Esophagus muscularis mucosa (tissue), 4 donors: ENCODE measurements around the gene HVCN1. TPM values are rescaled to one million over a fixed set of nuclear protein-coding genes. Genes with fewer than 3 reads are reported as not detected.
"Not testable (repeated sequence)": the region's sequence is repeated elsewhere in the genome, so short reads cannot be mapped to it uniquely, and the experiment has no call there.

Experiments used
- DNase-seq: peaks from one replicate; pipeline ENCODE4 v3.0.0-alpha.2; 2017; ENCODE audit errors: extremely low spot score
- H3K27ac ChIP-seq, 4 donors: fragments of 200-600 bp; sonication (generic); replicated peaks in 1 of 4; 1 replicate in 3 of 4; 2 replicates in 1 of 4; pipeline ENCODE4 v1.5.1; 2016 to 2019; ENCODE audit warnings: mild to moderate bottlenecking in 1 of 4
- H3K27me3 ChIP-seq, 4 donors: fragments of 200-600 bp; sonication (generic); one replicate each; pipeline versions ENCODE4 v1.5.1 to v1.6.0; 2016 to 2019
- H3K36me3 ChIP-seq, 4 donors: fragments of 200-600 bp; sonication (generic); one replicate each; pipeline ENCODE4 v1.5.1; 2016 to 2019
- H3K4me1 ChIP-seq, 4 donors: fragments of 200-600 bp; sonication (generic); one replicate each; pipeline ENCODE4 v1.5.1; 2016 to 2019
- H3K4me3 ChIP-seq, 4 donors: fragments of 200-600 bp; sonication (generic); 1 replicate in 2 of 4; 2 replicates in 2 of 4; pipeline ENCODE4 v1.5.1; 2016 to 2019; ENCODE audit warnings: mild to moderate bottlenecking in 4 of 4, moderate library complexity in 1 of 4
- H3K9me3 ChIP-seq, 4 donors: fragments of 200-600 bp; sonication (generic); 1 replicate in 3 of 4; 2 replicates in 1 of 4; pipeline ENCODE4 v1.5.1; 2016 to 2019
- CTCF ChIP-seq, 3 experiments: fragments of 200-600 bp in 2 of 3; fragments of 450-650 bp in 1 of 3; sonication (generic) in 2 of 3; IDR thresholded peaks; one replicate each; pipeline ENCODE4 v1.5.1; 2017 to 2019; ENCODE audit warnings: antibody characterized with exemption in 3 of 3, mild to moderate bottlenecking in 2 of 3, moderate library complexity in 1 of 3
- EP300 ChIP-seq: sonication (generic); formaldehyde crosslinking; IDR thresholded peaks from one replicate; pipeline ENCODE4 v1.6.1; 2017; ENCODE audit warnings: antibody characterized with exemption
- POLR2A ChIP-seq: fragments of 450-650 bp; IDR thresholded peaks from one replicate; pipeline ENCODE4 v1.6.1; 2017; ENCODE audit warnings: antibody characterized with exemption, moderate library complexity, mild to moderate bottlenecking, low read depth
- POLR2AphosphoS5 ChIP-seq, 2 donors: sonication (generic); formaldehyde crosslinking; IDR thresholded peaks; one replicate each; pipeline ENCODE4 v1.6.1; 2017; ENCODE audit warnings: antibody characterized with exemption in 2 of 2
- WGBS: methylation state at CpG from one replicate; pipeline ENCODE4 v1.1.5; 2018; 5-methylcytosine and 5-hydroxymethylcytosine counted together
- intact Hi-C: fragments of 100-400 bp; cut with DNase I; formaldehyde crosslinking; loops from one replicate; pipeline ENCODE4 v1.15.1; 2023
- total RNA-seq, 4 donors: library from RNA; depleted of rRNA; stranded (reverse); fragments of >200 nt; gene quantifications; one replicate each; pipeline versions ENCODE4 v1.1.0 to v1.2.1, GENCODE V29; 2016

The HVCN1 gene
- total RNA-seq, 4 donors from 2014 or later: 5.4 to 8.9 (median 7.1) TPM

GRCh38 chr12:110656071-110656655, 32.8 kb downstream of the HVCN1 start:
- Histone ChIP-seq H3K4me3 (no peak overlapping the region), H3K27ac (no peak overlapping the region), H3K27me3 (no peaks in the 10 kb centered on the region), H3K9me3 (no peaks in the 10 kb centered on the region), H3K4me1 (peaks cover 0 to 6% (median 2%) of the 10 kb centered on the region in 4 donors), H3K36me3 (peaks cover 4 to 51% (median 34%) of the 10 kb centered on the region in 4 donors)
- 91% methylated on average over 10 of the region's 11 CpGs for WGBS
- intact Hi-C loops: no loop called here
- no peak for DNase-seq
- TF ChIP-seq POLR2AphosphoS5 (IDR thresholded peaks at IDR 0.05) (no peak), POLR2A (no peak), CTCF (IDR thresholded peaks at IDR 0.05) (no peak), EP300 (no peak)

DNA sequence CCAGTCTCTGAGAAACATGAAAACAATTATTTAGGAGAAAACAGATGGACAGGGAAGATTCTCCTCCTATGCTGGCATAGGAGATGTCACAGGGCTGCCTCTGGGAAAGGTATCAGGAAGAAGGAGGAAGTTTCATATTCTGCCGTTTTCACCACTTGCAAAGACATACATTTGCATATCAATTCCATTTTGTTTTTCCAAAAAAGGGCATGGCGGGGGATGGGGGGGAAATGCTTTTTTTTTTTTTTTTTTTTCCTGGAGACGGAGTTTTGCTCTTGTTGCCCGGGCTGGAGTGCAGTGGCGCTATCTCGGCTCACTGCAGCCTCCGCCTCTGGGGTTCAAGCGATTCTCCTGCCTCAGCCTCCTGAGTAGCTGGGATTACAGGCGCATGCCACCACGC, 34.7 kb downstream of the HVCN1 start:
- H3K27ac ChIP-seq, H3K4me1 ChIP-seq, intact Hi-C loops, H3K9me3 ChIP-seq, H3K4me3 ChIP-seq, DNase-seq, H3K27me3 ChIP-seq: not testable (repeated sequence)
- 89% methylated on average over 10 of the region's 10 CpGs for WGBS
- H3K36me3 ChIP-seq: peaks cover 14 to 62% (median 44%) of the 10 kb centered on the region in 4 donors

DNA sequence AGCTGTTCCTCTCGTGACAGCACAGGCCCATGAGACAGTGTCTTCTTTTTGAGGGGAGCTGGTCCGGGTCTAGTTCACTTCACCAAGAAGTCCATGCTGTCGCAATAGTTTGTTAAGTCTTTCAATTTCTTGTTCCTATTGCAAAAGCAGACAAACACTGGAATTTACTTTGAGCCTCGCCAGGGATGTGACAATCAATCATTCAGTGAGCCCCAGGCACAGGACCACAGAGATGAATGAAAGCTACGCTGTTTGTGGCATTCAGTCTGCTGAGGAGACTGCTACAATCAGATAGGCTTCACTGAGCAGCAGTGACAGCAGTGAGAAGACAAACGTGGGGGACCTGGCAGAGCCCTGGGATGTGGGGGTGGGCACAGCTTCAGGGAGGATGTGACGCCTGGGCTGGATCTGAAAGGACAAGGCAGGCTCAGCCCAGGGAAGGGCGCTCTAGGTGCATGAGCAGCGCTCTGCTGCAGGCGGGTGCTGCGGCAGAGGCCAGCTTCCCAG, 39.5 kb downstream of the HVCN1 start:
- no peak overlapping the region for H3K27ac ChIP-seq
- no peaks in the 10 kb centered on the region for H3K4me1 ChIP-seq
- 81% methylated on average over 11 of the region's 11 CpGs for WGBS
- peaks cover 26 to 82% (median 64%) of the 10 kb centered on the region in 4 donors for H3K36me3 ChIP-seq
- no peak overlapping the region for H3K4me3 ChIP-seq
- DNase-seq: no peak
- no peaks in the 10 kb centered on the region for H3K27me3 ChIP-seq
- no peak for TF ChIP-seq CTCF (IDR thresholded peaks at IDR 0.05)
- no peak for TF ChIP-seq POLR2A
- TF ChIP-seq EP300: no peak
- no peak for TF ChIP-seq POLR2AphosphoS5 (IDR thresholded peaks at IDR 0.05)
- intact Hi-C loops: no loop called here
- no peaks in the 10 kb centered on the region for H3K9me3 ChIP-seq

DNA sequence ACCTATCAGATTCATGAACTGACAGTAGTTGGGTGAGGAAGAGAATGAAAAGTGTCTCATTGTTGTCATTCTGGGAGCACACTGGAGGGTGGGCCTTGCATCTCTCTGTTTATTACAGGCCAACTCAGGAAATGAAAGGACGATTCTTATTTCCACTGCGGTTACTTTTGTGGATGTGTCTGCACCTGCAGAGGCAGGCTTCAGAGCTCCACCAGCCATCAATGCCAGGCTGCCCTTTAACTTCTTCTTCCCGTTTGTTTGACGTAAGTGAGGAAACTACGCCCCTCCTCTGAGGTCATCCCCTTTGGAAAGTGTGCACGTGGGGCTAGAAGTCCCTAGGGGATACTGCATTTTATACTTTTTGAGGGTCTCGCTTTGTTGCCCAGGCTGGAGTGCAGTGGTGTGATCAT, 41.3 kb downstream of the HVCN1 start:
- 77% methylated on average over 7 of the region's 7 CpGs for WGBS
- H3K27ac ChIP-seq: no peak overlapping the region
- H3K9me3 ChIP-seq: no peaks in the 10 kb centered on the region
- no peak for DNase-seq
- H3K36me3 ChIP-seq: peaks cover 26 to 75% (median 61%) of the 10 kb centered on the region in 4 donors
- intact Hi-C loops: no loop called here
- no peak for TF ChIP-seq POLR2A
- no peak for TF ChIP-seq EP300
- TF ChIP-seq CTCF (IDR thresholded peaks at IDR 0.05): no peak
- no peak for TF ChIP-seq POLR2AphosphoS5 (IDR thresholded peaks at IDR 0.05)
- H3K4me1 ChIP-seq: no peaks in the 10 kb centered on the region
- no peaks in the 10 kb centered on the region for H3K27me3 ChIP-seq
- H3K4me3 ChIP-seq: no peak overlapping the region

DNA sequence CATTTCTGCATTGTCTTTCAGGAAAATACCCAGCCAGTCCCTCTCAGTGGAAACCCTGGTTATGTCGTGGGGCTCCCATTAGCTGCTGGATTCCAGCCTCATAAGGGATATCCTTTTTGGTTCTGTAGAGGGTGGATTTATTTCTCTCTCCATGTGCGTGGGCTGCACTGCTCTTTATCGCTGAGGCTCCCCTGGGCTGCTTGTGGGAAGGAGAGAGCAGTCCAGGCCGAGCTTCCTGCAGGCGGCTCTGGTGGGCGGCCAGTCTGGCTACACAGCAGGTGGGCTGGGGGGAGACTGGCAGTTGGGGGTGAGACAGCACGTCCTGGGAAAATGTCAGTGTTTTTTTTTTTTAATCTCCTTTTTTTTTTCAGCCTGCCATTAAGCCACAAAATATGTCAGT, 47.4 kb downstream of the HVCN1 start:
- no peaks in the 10 kb centered on the region for H3K9me3 ChIP-seq
- no peak overlapping the region for H3K27ac ChIP-seq
- WGBS: 44% methylated on average over 7 of the region's 7 CpGs
- H3K36me3 ChIP-seq: peaks cover 0 to 37% (median 8%) of the 10 kb centered on the region in 4 donors
- no peak overlapping the region for H3K4me3 ChIP-seq
- intact Hi-C loops: no loop called here
- no peaks in the 10 kb centered on the region for H3K27me3 ChIP-seq
- H3K4me1 ChIP-seq: peaks cover 9 to 35% (median 34%) of the 10 kb centered on the region in 4 donors
- no peak for DNase-seq
- TF ChIP-seq POLR2AphosphoS5 (IDR thresholded peaks at IDR 0.05) (no peak), POLR2A (no peak), EP300 (no peak), CTCF (IDR thresholded peaks at IDR 0.05) (no peak)
